Activated CD4-positive, CD25-positive, alpha-beta regulatory T cell treated with anti-CD3 and anti-CD28 coated beads, Interleukin-2, amount 50 U/mL, for 16 hours (primary cell): ENCODE data around the gene POLR3A.
"Not testable (repeated sequence)": the region's sequence is repeated elsewhere in the genome, so short reads cannot be mapped to it uniquely, and the experiment has no call there.

Source experiments
- DNase-seq: peaks from one replicate; pipeline ENCODE4 v3.0.0-alpha.2; 2020; ENCODE audit warnings: low read depth, low spot score

Gene POLR3A

DNA sequence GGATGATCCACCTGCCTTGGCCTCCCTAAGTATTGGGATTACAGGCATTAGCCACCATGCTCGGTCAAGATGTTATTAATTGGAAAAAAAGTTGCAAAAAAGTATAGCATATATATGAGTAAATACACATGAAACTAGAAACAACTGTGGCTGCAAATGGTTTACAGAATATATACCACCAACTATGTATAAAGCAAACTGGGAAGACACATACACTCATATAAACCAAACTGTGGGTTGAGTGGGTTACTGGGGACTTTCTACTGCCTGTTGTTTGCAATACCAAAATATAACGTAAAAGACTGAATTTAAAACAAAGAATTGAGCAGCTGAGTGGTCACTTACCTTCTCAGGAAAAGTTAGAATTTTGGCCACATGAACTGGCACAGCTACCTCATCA, 8.1 kb downstream of the POLR3A start:
- DNase-seq, result no peak

DNA sequence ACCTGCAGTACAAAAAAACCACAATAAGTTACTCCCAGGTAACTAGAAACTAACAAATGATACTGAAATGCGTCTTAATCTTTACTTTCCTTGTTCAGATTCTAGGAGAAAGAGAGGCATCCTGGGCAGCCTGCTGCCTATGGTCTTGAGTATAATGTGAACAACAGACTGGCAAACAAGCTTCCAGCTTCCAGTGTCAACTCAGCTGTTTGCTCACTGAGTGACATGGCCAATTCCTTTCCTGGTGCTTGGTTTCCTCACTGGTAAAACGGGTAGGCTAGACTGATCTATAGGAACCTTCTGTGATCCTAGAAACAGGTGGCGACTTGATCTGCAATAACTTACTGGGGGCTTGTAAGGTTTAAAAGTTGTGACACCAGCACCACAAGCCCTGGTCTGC, 10.1 kb downstream of the POLR3A start:
- no peak for DNase-seq

GRCh38 chr10:78017856-78018255, 11.5 kb downstream of the POLR3A start:
- no peak for DNase-seq

DNA sequence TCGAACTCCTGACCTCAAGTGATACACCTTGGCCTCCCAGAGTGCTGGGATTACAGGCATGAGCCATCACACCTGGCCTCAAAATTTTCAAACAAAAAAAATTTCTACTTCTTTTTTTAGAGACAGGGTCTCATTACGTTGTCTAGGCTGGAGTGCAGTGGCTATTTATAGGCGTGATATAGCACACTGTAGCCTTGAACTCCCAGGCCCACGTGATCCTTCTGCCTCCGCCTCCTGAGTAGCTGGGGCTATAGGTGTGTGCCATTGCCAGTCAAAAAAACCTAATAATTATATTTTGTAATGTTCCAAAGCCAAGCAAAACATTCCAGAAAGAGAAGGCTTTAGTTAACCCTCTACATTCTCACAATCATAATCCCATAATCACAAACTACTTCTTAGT, 13.8 kb downstream of the POLR3A start:
- no peak for DNase-seq

- no peak for DNase-seq
Observed at GRCh38 chr10:78013564-78013963, 15.8 kb downstream of the POLR3A start.

GRCh38 chr10:78011065-78011464, 18.2 kb downstream of the POLR3A start:
- DNase-seq, result no peak

DNA sequence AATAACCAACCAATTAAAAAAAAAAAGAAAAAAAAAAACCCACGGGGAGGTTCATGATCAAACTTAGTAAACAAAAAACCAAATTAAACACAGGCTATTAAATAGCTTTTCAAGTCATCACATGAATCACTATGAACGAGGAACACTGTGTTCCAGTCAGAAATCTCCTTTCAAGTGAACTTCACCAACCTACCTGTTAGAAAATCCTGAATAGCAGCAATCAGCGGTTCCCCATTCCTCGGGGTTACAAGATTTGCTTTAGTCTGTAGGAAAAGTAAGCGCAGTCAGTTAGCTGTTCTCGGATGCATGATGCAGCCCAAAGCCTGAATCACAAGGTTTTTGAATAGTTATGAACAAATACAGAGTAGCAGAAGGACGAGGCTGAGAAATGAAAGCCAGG, 19.0 kb downstream of the POLR3A start:
- no peak for DNase-seq

- DNase-seq, result no peak
Observed at GRCh38 chr10:78009662-78010061, 19.7 kb downstream of the POLR3A start.

GRCh38 chr10:78007172-78007571, 22.1 kb downstream of the POLR3A start:
- no peak for DNase-seq

- DNase-seq, result no peak
Observed at GRCh38 chr10:78004215-78005026, 24.9 kb downstream of the POLR3A start.

DNA sequence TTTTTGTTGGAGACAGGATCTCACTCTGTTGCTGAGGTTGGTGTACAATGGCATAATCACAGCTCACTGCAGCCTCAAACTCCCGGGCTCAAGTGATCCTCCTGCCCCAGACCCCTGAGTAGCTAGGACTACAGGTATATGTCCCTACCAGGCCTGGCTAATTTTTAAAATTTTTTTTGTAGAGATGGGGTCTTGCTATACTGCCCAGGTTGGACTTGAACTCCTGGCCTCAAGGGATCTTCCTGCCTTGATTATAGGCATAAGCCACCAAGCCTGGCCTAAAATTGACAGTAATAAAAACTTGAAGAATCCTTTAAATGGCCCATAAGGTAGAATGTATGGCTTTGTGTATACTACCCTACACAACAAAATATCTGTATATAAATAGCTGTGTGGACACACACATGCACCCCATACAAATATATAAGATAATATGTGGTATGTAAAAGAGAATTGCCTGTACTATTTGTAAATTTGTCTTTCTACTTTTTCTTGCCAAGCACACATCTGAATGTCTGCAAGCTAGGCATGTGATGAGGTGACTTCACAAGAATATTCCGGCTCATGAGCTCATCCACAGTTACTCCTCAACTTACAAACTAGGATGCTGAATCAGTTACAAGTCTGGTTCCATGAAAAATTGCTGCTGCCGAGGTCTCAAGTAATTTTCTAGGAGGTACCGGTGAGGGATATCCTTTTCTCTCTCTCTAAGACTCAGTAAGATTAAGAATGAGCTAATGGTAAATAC, 26.6 kb downstream of the POLR3A start:
- no peak for DNase-seq

- DNase-seq, result no peak
Observed at GRCh38 chr10:78000956-78001472, 28.3 kb downstream of the POLR3A start.

DNA sequence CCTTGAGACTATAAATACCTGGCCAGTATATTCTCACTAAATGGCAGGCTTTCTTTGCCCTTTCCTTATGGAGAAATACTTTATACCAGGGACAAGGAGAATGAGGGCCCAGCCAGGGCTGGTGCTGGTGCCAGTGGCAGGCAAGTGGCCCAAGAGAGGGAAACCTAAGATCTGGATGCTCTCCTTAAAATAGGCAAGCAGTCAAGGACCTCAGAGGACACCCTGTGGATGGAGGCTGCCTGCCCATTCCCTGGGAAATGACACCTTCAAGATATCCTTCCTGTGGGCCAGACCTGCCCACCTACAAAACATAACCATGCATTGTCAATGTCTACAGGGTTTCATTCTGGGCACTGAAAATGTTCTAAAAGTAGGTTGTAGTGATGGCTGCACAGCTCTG, 29.1 kb downstream of the POLR3A start:
- DNase-seq, result no peak

DNA sequence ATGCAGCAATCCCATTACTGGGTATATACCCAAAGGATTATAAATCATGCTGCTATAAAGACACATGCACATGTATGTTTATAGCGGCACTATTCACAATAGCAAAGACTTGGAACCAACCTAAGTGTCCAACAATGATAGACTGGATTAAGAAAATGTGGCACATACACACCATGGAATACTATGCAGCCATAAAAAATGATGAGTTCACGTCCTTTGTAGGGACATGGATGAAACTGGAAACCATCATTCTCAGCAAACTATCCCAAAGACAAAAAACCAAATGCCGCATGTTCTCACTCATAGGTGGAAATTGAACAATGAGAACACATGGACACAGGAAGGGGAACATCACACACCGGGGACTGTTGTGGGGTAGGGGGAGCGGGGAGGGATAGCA, 30.5 kb downstream of the POLR3A start:
- DNase-seq, result not testable (repeated sequence)

DNA sequence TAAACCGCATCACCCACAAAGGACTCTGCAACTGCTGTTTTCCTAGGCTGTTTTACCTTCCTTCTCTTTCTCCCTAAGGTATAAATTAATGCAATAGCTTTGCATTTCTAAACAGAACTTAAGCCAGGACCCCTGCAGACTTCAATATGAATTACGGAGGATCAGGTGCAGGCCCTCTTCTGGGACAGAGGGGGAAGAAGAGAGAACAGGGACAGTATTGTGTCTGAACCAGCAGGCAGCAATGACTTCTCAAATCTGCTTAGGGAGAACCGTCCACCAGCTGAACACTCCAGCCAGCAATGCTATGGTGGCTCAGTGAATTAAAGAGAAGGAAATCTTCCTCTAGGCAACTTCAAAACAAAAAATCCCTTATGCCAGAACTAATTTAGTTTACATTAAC, 35.7 kb downstream of the POLR3A start:
- no peak for DNase-seq

GRCh38 chr10:77989081-77989724, 40.1 kb downstream of the POLR3A start:
- no peak for DNase-seq

GRCh38 chr10:77987671-77988255, 41.6 kb downstream of the POLR3A start:
- DNase-seq, result no peak

- no peak for DNase-seq
Observed at GRCh38 chr10:77984986-77985385, 44.3 kb downstream of the POLR3A start.

- no peak for DNase-seq
Observed at GRCh38 chr10:77983384-77984341, 45.7 kb downstream of the POLR3A start.

DNA sequence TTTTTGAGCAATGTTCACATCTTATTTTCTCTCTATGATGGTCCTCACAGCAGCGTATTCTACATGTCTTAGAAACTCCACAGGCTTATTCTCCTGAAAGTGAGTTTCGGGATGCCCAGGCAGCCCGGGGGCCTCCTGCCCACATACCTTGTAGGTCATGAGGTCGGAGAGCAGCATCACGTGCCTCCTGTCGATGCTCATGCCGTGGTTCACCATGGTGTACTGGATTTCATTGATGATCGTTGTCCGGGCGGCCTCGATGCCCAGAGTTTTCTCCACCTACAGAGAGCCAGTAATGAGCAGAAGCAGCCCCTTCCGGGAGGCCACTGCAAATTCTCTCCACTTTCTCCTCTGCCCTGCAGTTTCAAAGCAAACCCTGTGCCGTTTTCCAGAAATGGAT, 48.0 kb downstream of the POLR3A start:
- no peak for DNase-seq

DNA sequence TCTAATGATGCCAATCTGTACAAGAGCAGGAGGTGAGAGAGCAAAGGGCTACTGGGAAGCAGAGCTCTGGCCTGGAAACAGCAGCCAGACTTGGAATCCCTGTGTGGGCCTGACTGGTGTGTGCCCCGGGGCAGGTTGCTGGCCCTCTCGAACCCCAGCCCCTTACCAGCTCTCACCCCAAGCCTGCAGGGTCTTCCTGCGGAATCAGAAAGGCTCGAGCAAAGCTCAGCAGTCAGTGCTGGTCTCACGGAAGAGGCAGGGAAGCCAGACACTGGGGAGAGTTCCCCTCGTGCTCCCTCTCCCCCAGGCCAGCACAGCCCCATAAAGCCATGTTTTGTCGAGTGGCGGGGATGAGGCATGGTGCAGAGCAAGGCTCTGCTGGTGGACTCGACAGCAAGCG, 50.1 kb downstream of the POLR3A start:
- no peak for DNase-seq
